K562 (cell line): ENCODE data around the gene ABR. TPM values are rescaled to one million over a fixed set of nuclear protein-coding genes. Genes with fewer than 3 reads are reported as not detected.

ENCODE experiments used
- ATAC-seq: fragments of 200-7000 bp; cut with Tn5 transposase; 3 replicates; pipeline ENCODE4 v1.9.1; 2020; ENCODE audit warnings: moderate library complexity
- BruUV-seq: library from RNA; stranded (reverse); fragments of 400-500 nt; replicated peaks from 2 replicates; lab custom pipeline; 2021; lab: Mats Ljungman, UMichigan
- CTCF ChIA-PET: fragments of 300-600 bp; formaldehyde crosslinking; extraction: SDS; loops from one replicate; lab custom pipeline; 2021; ENCODE audit warnings: low intra/inter-chr PET ratio; lab: Yijun Ruan, JAX
- POLR2A ChIA-PET: fragments of 300-600, 350-650 bp; sonication (Branson Sonifier 250); formaldehyde crosslinking; extraction: SDS; loops from one replicate; lab custom pipeline; 2021; ENCODE audit warnings: antibody characterized with exemption, inconsistent platforms; lab: Yijun Ruan, JAX
- DNase-seq, 4 experiments: peaks; one replicate each; pipeline versions ENCODE4 v3.0.0 to v3.0.0-alpha.2; 2011 to 2018; ENCODE audit warnings: low spot score in 3 of 4, mixed read lengths in 3 of 4; ENCODE audit errors: extremely low read depth in 1 of 4
- FAIRE-seq: peaks from 2 replicates; lab custom pipeline; 2011; peaks lifted over from hg19 to GRCh38; lab: Jason Lieb, UNC
- H2AFZ ChIP-seq: 2 replicates; pipeline ENCODE4 v1.6.0; 2011; ENCODE audit warnings: low read depth, low read length, control low read depth, inconsistent platforms
- H3K27ac ChIP-seq: fragments of 200-600 bp; 3 replicates; pipeline ENCODE4 v1.8.0; 2011; ENCODE audit warnings: low read depth, mild to moderate bottlenecking, control low read depth, inconsistent platforms, low read length, moderate library complexity, mixed read lengths; ENCODE audit errors: extremely low read depth
- H3K27me3 ChIP-seq, 2 experiments: fragments of 300-600 bp in 1 of 2; 2 replicates in 1 of 2; 3 replicates in 1 of 2; pipeline versions ENCODE4 v1.6.0 to v1.8.0; 2011; ENCODE audit warnings: inconsistent platforms in 2 of 2, low read length in 2 of 2, mild to moderate bottlenecking in 1 of 2, mixed read lengths in 1 of 2, moderate library complexity in 1 of 2; ENCODE audit not compliant: control insufficient read depth in 2 of 2, insufficient read depth in 2 of 2
- H3K36me3 ChIP-seq: fragments of 300-600 bp; 3 replicates; pipeline ENCODE4 v1.8.0; 2011; ENCODE audit warnings: mild to moderate bottlenecking, low read length, inconsistent platforms; ENCODE audit not compliant: control insufficient read depth, insufficient read depth
- H3K4me1 ChIP-seq, 2 experiments: fragments of 200-600 bp in 1 of 2; replicated peaks in 1 of 2; 2 replicates in 1 of 2; 3 replicates in 1 of 2; pipeline versions ENCODE4 v1.5.1 to v1.8.0; 2011; ENCODE audit warnings: inconsistent platforms in 2 of 2, low read length in 2 of 2, mild to moderate bottlenecking in 1 of 2, mixed read lengths in 1 of 2, moderate library complexity in 1 of 2; ENCODE audit not compliant: control insufficient read depth in 2 of 2, insufficient read depth in 2 of 2
- H3K4me2 ChIP-seq: 2 replicates; pipeline ENCODE4 v1.6.1; 2011; ENCODE audit warnings: low read length, control low read depth, inconsistent platforms, mixed read lengths; ENCODE audit not compliant: insufficient read depth
- H3K4me3 ChIP-seq: fragments of 200-600 bp; sonication (generic), shearing (Covaris generic); 2 replicates; pipeline ENCODE4 v1.5.1; 2016; ENCODE audit warnings: control low read depth, inconsistent platforms
- H3K79me2 ChIP-seq: fragments of 200-600 bp; 3 replicates; pipeline ENCODE4 v1.8.0; 2011; ENCODE audit warnings: low read length, inconsistent platforms; ENCODE audit not compliant: control insufficient read depth, insufficient read depth
- H3K9ac ChIP-seq, 2 experiments: 2 replicates each; pipeline versions ENCODE4 v1.6.0 to v1.6.1; 2011; ENCODE audit warnings: low read depth in 2 of 2, low read length in 2 of 2, control low read depth in 1 of 2, inconsistent platforms in 1 of 2, mild to moderate bottlenecking in 1 of 2, mixed read lengths in 1 of 2; ENCODE audit not compliant: insufficient read depth in 1 of 2
- H3K9me1 ChIP-seq: one replicate; pipeline ENCODE4 v1.6.0; 2011; ENCODE audit warnings: inconsistent platforms, mild to moderate bottlenecking, low read length, moderate library complexity; ENCODE audit not compliant: control insufficient read depth, insufficient read depth
- H3K9me3 ChIP-seq: replicated peaks from 2 replicates; pipeline ENCODE4 v1.5.1; 2011; ENCODE audit warnings: low read depth, low read length, inconsistent platforms; ENCODE audit not compliant: control insufficient read depth, insufficient read depth
- H4K20me1 ChIP-seq: replicated peaks from 2 replicates; pipeline ENCODE4 v1.6.1; 2011; ENCODE audit warnings: low read length, inconsistent platforms, mixed read lengths; ENCODE audit not compliant: control insufficient read depth, insufficient read depth
- HMG20B ChIP-seq: fragments of 250-450 bp; sonication (Bioruptor Pico); IDR thresholded peaks from 2 replicates; pipeline ENCODE4 v1.5.0; 2021; ENCODE audit warnings: mild to moderate bottlenecking
- ILK ChIP-seq: fragments of 450-650 bp; IDR thresholded peaks from 2 replicates; pipeline ENCODE4 v1.6.1; 2016; ENCODE audit warnings: missing genetic modification characterization, low read depth, mild to moderate bottlenecking, missing compliant biosample characterization, moderate library complexity, borderline replicate concordance
- MBD2 ChIP-seq: sonication (generic); IDR thresholded peaks from 2 replicates; pipeline ENCODE4 v1.6.1; 2016; ENCODE audit warnings: low read depth, borderline replicate concordance
- NR2C2 ChIP-seq, 2 experiments: fragments of 200-800 bp in 1 of 2; sonication (Bioruptor generic) in 1 of 2; sonication (generic) in 1 of 2; formaldehyde crosslinking in 1 of 2; IDR thresholded peaks; 2 replicates each; pipeline versions ENCODE4 v1.6.1 to v1.8.0; 2016 to 2022; ENCODE audit warnings: mild to moderate bottlenecking in 1 of 2, missing compliant biosample characterization in 1 of 2, missing genetic modification characterization in 1 of 2, missing genetic modification reagents in 1 of 2
- NUFIP1 ChIP-seq: fragments of 450-650 bp; IDR thresholded peaks from 2 replicates; pipeline ENCODE4 v1.6.1; 2018; ENCODE audit not compliant: partially characterized antibody
- SETDB1 ChIP-seq: IDR thresholded peaks from one replicate; pipeline ENCODE4 v1.6.1; 2012; ENCODE audit warnings: low read length, control low read depth, inconsistent platforms
- TCF7L2 ChIP-seq: fragments of 150-350 bp; IDR thresholded peaks from 2 replicates; pipeline ENCODE4 v1.6.1; 2016; ENCODE audit warnings: low read depth, mild to moderate bottlenecking, low read length, moderate library complexity
- ZBTB49 ChIP-seq: sonication (generic); formaldehyde crosslinking; IDR thresholded peaks from 2 replicates; pipeline ENCODE4 v1.8.0; 2022; ENCODE audit warnings: missing genetic modification reagents, mild to moderate bottlenecking, borderline replicate concordance
- ZBTB9 ChIP-seq: fragments of 450-650 bp; formaldehyde crosslinking; IDR thresholded peaks from 2 replicates; pipeline ENCODE4 v1.4.0; 2020; ENCODE audit warnings: mild to moderate bottlenecking, moderate library complexity
- ZNF76 ChIP-seq: fragments of 250-450 bp; sonication (Bioruptor Pico); IDR thresholded peaks from 2 replicates; pipeline ENCODE4 v1.4.0; 2020; ENCODE audit warnings: mild to moderate bottlenecking, moderate library complexity, borderline replicate concordance
- WGBS: fragments of 100-300 bp; shearing (Covaris generic); methylation state at CpG from one replicate; pipeline ENCODE4 v1.1.6; 2016; ENCODE audit warnings: low coverage, mixed read lengths; ENCODE audit not compliant: insufficient coverage; ENCODE audit errors: missing lambda C conversion rate; 5-methylcytosine and 5-hydroxymethylcytosine counted together
- in situ Hi-C: fragments of 300-500 bp; cut with MboI; formaldehyde crosslinking; loops from 4 replicates; pipeline ENCODE4 v1.15.0; 2018; ENCODE audit warnings: inconsistent platforms, mixed read lengths
- intact Hi-C: fragments of 100-400 bp; cut with micrococcal nuclease; formaldehyde crosslinking; loops from 2 replicates; pipeline ENCODE4 v1.14.2; 2022
- polyA plus RNA-seq, 8 experiments: library from polyadenylated mRNA; depleted of rRNA in 4 of 8; stranded (reverse) in 5 of 8; unstranded in 3 of 8; fragments of >200 nt; fragmentation: Nextera tagmentation in 2 of 8; fragmentation: Illumina TruSeq in 1 of 8; extraction: Ambion mirVana in 2 of 8; extraction: Trizol in 1 of 8; gene quantifications; 2 replicates each; pipeline versions ENCODE4 v1.2.1 to v1.2.3, GENCODE V29; 2011 to 2014; ENCODE audit warnings: inconsistent platforms in 1 of 8, missing spikeins in 1 of 8
- total RNA-seq, 7 experiments: library from RNA; depleted of rRNA in 6 of 7; stranded (reverse); fragments of >200 nt in 6 of 7; fragmentation: Illumina TruSeq in 2 of 7; extraction: Trizol in 2 of 7; gene quantifications; 2 replicates each; pipeline versions ENCODE4 v1.2.1 to v1.2.3, GENCODE V29; 2011 to 2021; ENCODE audit warnings: low replicate concordance in 1 of 7

The ABR gene
- total and polyA plus RNA-seq, 9 of the 15 experiments (the other 6 are each of a cell fraction or from before 2014, with no cell fraction given), result 0.07 to 1.6 (median 0.37) TPM; not detected in 1

DNA sequence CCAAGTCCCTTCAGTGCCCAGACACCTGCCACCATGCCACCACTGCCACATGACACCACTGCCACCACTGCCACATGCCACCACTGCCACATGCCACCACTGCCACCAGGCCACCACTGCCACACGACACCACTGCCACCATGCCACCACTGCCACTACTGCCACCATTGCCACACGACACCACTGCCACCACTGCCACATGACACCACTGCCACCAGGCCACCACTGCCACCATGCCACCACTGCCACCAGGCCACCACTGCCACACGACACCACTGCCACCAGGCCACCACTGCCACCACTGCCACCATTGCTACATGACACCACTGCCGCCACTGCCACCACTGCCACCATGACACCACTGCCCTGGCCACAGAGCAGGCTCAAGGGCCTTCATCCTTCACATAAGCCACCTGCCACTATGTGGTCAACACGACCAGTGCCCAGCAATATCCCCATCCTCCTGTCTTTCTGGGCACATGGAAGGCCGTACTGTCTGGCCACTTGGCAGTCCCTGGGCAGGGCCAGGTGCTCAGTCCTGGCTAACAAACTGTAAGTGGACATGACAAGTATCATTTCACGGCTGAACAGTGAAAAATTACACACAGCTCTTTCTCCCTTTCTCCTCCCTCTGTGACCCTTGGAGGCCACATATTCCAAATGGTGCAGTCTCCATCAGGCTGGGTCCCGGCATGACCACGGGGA lies 33.1 kb downstream of the ABR start:
- ChIA-PET CTCF (interaction anchor here (1.7 kb wide), 1 partner anchor 24 kb away, joined by 6 read pairs; no protein-coding TSS in a partner anchor), POLR2A (interaction anchor here (0.7 to 1.7 kb wide), 2 partner anchors 9 to 464 kb away, joined by 3 to 4 read pairs; no protein-coding TSS in a partner anchor)
- ATAC-seq (no peak), FAIRE-seq (no peak), DNase-seq (no peak)
- no peaks in the 10 kb centered on the region; a peak in 1 of 5 replicates for H3K4me1 ChIP-seq
- H3K4me2 ChIP-seq, result no peak overlapping the region
- intact Hi-C loops (no loop called here), in situ Hi-C loops (no loop called here)
- 2% methylated on average over 6 of the region's 9 CpGs for WGBS
- H3K4me3 ChIP-seq, result no peak overlapping the region
- no peak overlapping the region for H2AFZ ChIP-seq
- BruUV-seq, result no TSS peak
- H4K20me1 ChIP-seq, result no peaks in the 10 kb centered on the region
- H3K79me2 ChIP-seq, result no peaks in the 10 kb centered on the region
- peaks cover 7 to 49% of the 10 kb centered on the region in 2 experiments; a peak in 3 of 5 replicates for H3K27me3 ChIP-seq
- H3K27ac ChIP-seq, result no peak overlapping the region
- H3K9me3 ChIP-seq, result no peaks in the 10 kb centered on the region
- TF ChIP-seq ZBTB49 (CRISPR knock-in tag), result no peak
- no peak for TF ChIP-seq NR2C2 (CRISPR knock-in tag; IDR thresholded peaks at IDR 0.05)
- no peak for TF ChIP-seq NR2C2 (tag; IDR thresholded peaks at IDR 0.05)
- TF ChIP-seq SETDB1, result no peak
- no peak for TF ChIP-seq HMG20B (CRISPR knock-in tag)
- no peak for TF ChIP-seq ZNF76 (CRISPR knock-in tag)
- TF ChIP-seq TCF7L2, result no peak
- TF ChIP-seq MBD2, result peak; percentile 51; the same call in 1 of the 2 replicates
- TF ChIP-seq ZBTB9, result peak; percentile 99
- no peak for TF ChIP-seq ILK (tag)
- TF ChIP-seq NUFIP1, result no peak
- TF ChIP-seq, all 486 proteins: peak for 2
- H3K9me1 ChIP-seq, result no peaks in the 10 kb centered on the region
- H3K36me3 ChIP-seq, result no peaks in the 10 kb centered on the region
- H3K9ac ChIP-seq, result no peak overlapping the region
